Upper lobe of left lung (tissue), 6 donors: Measurements from ENCODE around the gene FAM200C. TPM values are rescaled to one million over a fixed set of nuclear protein-coding genes. Genes with fewer than 3 reads are reported as not detected.
A peak's percentile ranks its signal among the peaks of the same experiment; 100 is the strongest.

Experiments used
- ATAC-seq, 2 donors: fragments of 200-7000 bp; cut with Tn5 transposase; one replicate each; pipeline ENCODE4 v1.9.1; 2022; ENCODE audit warnings: mild to moderate bottlenecking in 2 of 2, moderate library complexity in 2 of 2; ENCODE audit not compliant: low FRiP score in 2 of 2
- DNase-seq, 2 donors: peaks; one replicate each; pipeline ENCODE4 v3.0.0-alpha.2; 2019 to 2020
- H3K27ac ChIP-seq, 4 donors: fragments of 200-600 bp; sonication (generic); one replicate each; pipeline ENCODE4 v1.5.1; 2016 to 2019
- H3K27me3 ChIP-seq, 4 donors: fragments of 200-600 bp; sonication (generic); one replicate each; pipeline ENCODE4 v1.5.1; 2017 to 2019
- H3K36me3 ChIP-seq, 4 donors: fragments of 200-600 bp; sonication (generic); one replicate each; pipeline ENCODE4 v1.5.1; 2016 to 2019
- H3K4me1 ChIP-seq, 4 donors: fragments of 200-600 bp; sonication (generic); one replicate each; pipeline ENCODE4 v1.5.1; 2018 to 2019
- H3K4me3 ChIP-seq, 4 donors: fragments of 200-600 bp; sonication (generic); one replicate each; pipeline ENCODE4 v1.5.1; 2017 to 2019; ENCODE audit warnings: mild to moderate bottlenecking in 2 of 4, moderate library complexity in 1 of 4
- H3K9me3 ChIP-seq, 4 donors: fragments of 200-600 bp; sonication (generic); one replicate each; pipeline ENCODE4 v1.5.1; 2018 to 2019
- CTCF ChIP-seq, 6 experiments: fragments of 450-650 bp in 4 of 6; fragments of 200-600 bp in 2 of 6; sonication (generic) in 2 of 6; IDR thresholded peaks; one replicate each; pipeline ENCODE4 v1.5.1; 2016 to 2019; ENCODE audit warnings: antibody characterized with exemption in 6 of 6
- EP300 ChIP-seq, 4 donors: sonication (generic); formaldehyde crosslinking; IDR thresholded peaks; one replicate each; pipeline ENCODE4 v1.5.1; 2017; ENCODE audit warnings: antibody characterized with exemption in 4 of 4, control low read depth in 2 of 4
- POLR2A ChIP-seq, 4 donors: fragments of 450-650 bp; IDR thresholded peaks; one replicate each; pipeline ENCODE4 v1.5.1; 2016 to 2017; ENCODE audit warnings: antibody characterized with exemption in 4 of 4, mild to moderate bottlenecking in 2 of 4
- POLR2AphosphoS5 ChIP-seq, 2 donors: sonication (generic); formaldehyde crosslinking; IDR thresholded peaks; one replicate each; pipeline ENCODE4 v1.5.1; 2017; ENCODE audit warnings: antibody characterized with exemption in 2 of 2
- WGBS, 2 donors: methylation state at CpG; one replicate each; pipeline ENCODE4 v1.1.5; 2017 to 2018; 5-methylcytosine and 5-hydroxymethylcytosine counted together
- total RNA-seq, 6 donors: library from RNA; depleted of rRNA in 4 of 6; stranded (reverse); fragments of >200 nt in 4 of 6; gene quantifications; one replicate each; pipeline versions ENCODE4 v1.1.0 to v1.2.1, GENCODE V29; 2016 to 2021
- donor health status: DM: no; HTN: no; CAD: no; lungs with moderate emphysema.
- donor health status: DM: no; HTN: yes; CAD: no; lungs with severe emphysema.

Gene FAM200C
- total RNA-seq, 6 donors from 2014 or later, result 0.76 to 4.2 (median 3.2) TPM

DNA sequence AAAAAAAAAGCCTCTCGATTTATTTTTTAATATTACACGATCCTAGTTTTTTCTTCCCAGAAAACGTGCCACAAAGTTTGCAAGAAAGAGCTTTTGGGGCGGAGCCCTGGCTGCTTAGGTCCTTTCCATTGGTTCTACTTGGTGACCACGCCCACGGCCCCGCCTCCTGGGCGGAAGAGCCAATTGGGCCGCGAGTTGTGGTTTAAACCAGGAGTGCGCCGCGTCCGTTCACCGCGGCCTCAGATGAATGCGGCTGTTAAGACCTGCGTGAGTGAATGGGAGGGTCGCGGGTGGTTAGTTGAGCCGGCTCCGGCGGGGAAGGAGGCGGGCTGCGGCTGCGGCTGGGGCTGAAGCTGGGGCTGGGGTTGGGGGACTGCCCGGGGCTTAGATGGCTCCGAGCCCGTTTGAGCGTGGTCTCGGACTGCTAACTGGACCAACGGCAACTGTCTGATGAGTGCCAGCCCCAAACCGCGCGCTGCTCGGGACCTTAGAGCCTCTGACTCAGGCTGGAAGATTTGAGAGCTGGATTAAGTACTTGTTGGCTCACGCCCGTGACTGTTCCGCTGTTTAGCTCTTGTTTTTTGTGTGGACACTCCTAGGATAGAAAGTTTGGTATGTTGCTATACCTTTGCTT is 21.9 kb upstream of the FAM200C start, which contains the start of gene PTTG1:
Gene PTTG1, plus strand, starts transcription at position 231 of the 634 bp plus-strand sequence. CDS start 458 bp downstream, outside the sequence.
- DNase-seq (peak; percentile 97 to 99), ATAC-seq (peak; percentile 91 to 95)
- peak within 1 kb of the TSS; percentile 63 to 84 (median 74) for H3K4me3 ChIP-seq
- 1% methylated on average over 24 to 39 of the region's 39 CpGs for WGBS, 2 donors
- no peaks in the 10 kb centered on the region for H3K27me3 ChIP-seq
- H3K4me1 ChIP-seq, result peaks cover 17 to 41% (median 34%) of the 10 kb centered on the region in 4 donors
- TF ChIP-seq POLR2A (IDR thresholded peaks at IDR 0.05) (peak in 2 of 4 donors; percentile 31 to 55), CTCF (IDR thresholded peaks at IDR 0.05) (no peak), POLR2AphosphoS5 (IDR thresholded peaks at IDR 0.05) (peak in 1 of 2 donors; percentile 79), EP300 (IDR thresholded peaks at IDR 0.05) (no peak)
- H3K27ac ChIP-seq, result peak within 1 kb of the TSS; percentile 78 to 84 (median 80)
- H3K36me3 ChIP-seq, result peaks cover 0 to 3% (median 0%) of the 10 kb centered on the region in 4 donors
- H3K9me3 ChIP-seq, result no peaks in the 10 kb centered on the region

- ATAC-seq, result no peak
- H3K4me1 ChIP-seq, result peaks cover 17 to 39% (median 35%) of the 10 kb centered on the region in 4 donors
- peaks cover 0 to 3% (median 0%) of the 10 kb centered on the region in 4 donors for H3K36me3 ChIP-seq
- TF ChIP-seq POLR2AphosphoS5 (IDR thresholded peaks at IDR 0.05), result no peak
- no peak for TF ChIP-seq CTCF (IDR thresholded peaks at IDR 0.05)
- no peak for TF ChIP-seq POLR2A (IDR thresholded peaks at IDR 0.05)
- no peak for TF ChIP-seq EP300 (IDR thresholded peaks at IDR 0.05)
- H3K27ac ChIP-seq, result peak overlapping the region in 3 of 4 donors; percentile 84 to 95 (median 93)
- no peaks in the 10 kb centered on the region for H3K9me3 ChIP-seq
- no peak overlapping the region for H3K4me3 ChIP-seq
- DNase-seq, result no peak
- H3K27me3 ChIP-seq, result no peaks in the 10 kb centered on the region
These were observed 20.4 kb upstream of the FAM200C start for GRCh38 chr5:160420331-160420610.

DNA sequence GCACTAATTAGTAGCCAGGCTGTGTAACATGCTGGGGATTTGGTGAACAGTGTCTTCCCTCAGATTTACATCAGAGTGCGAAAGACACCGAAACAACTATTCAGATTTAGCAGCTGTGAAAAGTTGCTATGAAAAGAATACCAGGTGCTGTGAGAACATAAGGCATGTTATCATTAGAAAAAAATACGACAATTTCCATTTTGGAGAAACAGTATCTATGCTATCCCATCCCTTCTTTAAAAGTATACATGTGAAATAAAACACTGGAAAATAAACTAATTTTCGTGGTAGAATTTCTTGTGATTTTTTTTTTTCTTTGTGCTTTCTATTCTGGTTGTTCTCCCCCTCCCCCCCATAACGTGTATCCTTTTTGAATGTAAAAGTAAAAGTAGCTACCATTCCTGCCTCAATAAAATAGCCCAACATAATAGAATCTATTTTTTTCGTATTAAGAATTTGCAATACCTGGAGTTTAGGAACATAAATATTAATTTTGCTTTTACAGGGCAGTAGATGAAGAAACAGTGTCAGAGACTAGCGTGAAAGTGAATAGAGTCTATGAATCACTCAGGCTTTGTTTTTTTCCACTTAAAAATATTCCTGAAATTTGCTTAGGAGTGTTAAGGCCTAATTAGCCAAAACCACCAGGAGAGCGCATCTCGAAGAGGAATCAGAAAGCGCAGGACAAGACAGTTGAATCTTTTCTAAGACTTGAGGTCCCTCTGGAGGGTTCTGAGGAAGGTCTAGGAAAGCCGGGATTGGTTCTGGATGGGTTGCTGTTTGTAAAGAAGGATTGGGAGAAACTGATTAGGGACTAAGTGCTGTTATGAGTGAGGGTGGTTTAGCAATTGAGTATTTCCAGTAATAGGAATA is 19.8 kb upstream of the FAM200C start:
- Histone ChIP-seq H3K27me3 (no peaks in the 10 kb centered on the region), H3K36me3 (peaks cover 0 to 6% (median under 1%) of the 10 kb centered on the region in 4 donors), H3K4me3 (peak overlapping the region in 3 of 4 donors; percentile 74 to 82 (median 81)), H3K27ac (peak overlapping the region; percentile 84 to 95 (median 90)), H3K9me3 (no peaks in the 10 kb centered on the region), H3K4me1 (peaks cover 17 to 39% (median 34%) of the 10 kb centered on the region in 4 donors)
- ATAC-seq, result no peak
- WGBS, 2 donors, result 39 to 43% methylated on average over 11 of the region's 11 CpGs
- TF ChIP-seq CTCF (IDR thresholded peaks at IDR 0.05), result no peak
- no peak for TF ChIP-seq EP300 (IDR thresholded peaks at IDR 0.05)
- TF ChIP-seq POLR2AphosphoS5 (IDR thresholded peaks at IDR 0.05), result no peak
- TF ChIP-seq POLR2A (IDR thresholded peaks at IDR 0.05), result no peak
- no peak for DNase-seq

DNA sequence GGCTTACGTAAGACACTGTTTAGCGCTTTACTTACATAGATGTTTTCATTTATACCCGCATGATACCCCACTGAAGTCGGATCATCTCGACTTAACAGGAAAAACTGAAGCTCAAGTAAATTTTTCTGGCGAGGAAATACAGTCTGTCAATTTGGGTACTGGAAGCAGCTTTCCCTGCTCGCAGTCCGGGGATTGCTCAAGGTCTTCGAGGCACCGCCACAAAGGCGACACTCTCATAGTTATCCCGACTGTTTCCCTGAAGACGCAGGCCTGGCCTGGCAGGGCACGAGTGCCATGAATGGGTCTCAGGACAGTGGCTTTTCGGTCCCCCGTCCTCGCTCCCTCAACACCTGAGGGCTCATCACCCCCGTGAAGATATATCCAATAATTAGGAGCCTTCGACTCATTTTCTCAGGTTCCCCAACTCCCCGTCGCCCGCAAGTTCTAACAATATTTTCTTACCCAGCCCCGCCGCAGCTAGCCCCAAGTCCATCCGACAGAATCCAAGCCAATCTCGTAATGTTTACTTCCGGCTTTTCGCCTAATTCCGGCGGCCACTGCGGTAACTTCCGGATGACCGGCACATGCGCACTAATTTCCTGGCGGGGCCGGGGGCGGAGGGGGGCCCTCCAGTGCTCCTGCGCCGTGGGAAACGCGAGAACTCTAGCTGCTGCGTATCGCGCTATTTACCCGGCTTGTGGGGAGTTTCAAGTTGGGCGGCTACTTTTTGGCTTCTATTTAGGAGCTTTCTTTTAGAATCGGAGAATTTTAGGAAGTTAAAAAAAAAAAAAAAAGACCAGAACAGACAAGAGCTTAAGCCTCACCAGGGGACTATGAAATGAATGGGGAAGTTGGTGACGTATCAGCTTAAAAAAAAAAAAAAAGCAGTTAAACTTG is 19.0 kb upstream of the FAM200C start, which contains the start of gene SLU7:
Gene SLU7, minus strand, starts transcription at position 521 of the 897 bp plus-strand sequence. CDS start 3,787 bp downstream, outside the sequence.
- Histone ChIP-seq H3K27me3 (no peaks in the 10 kb centered on the region), H3K27ac (peak within 1 kb of the TSS; percentile 84 to 95 (median 90)), H3K4me3 (peak within 1 kb of the TSS; percentile 29 to 82 (median 78)), H3K4me1 (peaks cover 17 to 39% (median 34%) of the 10 kb centered on the region in 4 donors), H3K9me3 (no peaks in the 10 kb centered on the region), H3K36me3 (peaks cover 0 to 15% (median 8%) of the 10 kb centered on the region in 4 donors)
- DNase-seq (peak; percentile 94 to 96), ATAC-seq (peak; percentile 95)
- 0% methylated on average over 47 to 48 of the region's 48 CpGs for WGBS, 2 donors
- TF ChIP-seq POLR2AphosphoS5 (IDR thresholded peaks at IDR 0.05) (peak; percentile 74 to 94), CTCF (IDR thresholded peaks at IDR 0.05) (no peak), POLR2A (IDR thresholded peaks at IDR 0.05) (peak in 3 of 4 donors; percentile 73 to 84 (median 78))
